Prostate gland (tissue), 2 donors: ENCODE data around the gene KLF15. TPM values are rescaled to one million over a fixed set of nuclear protein-coding genes. Genes with fewer than 3 reads are reported as not detected.

Experiments used
- DNase-seq: peaks from one replicate; pipeline ENCODE4 v3.0.0-alpha.2; 2019; ENCODE audit warnings: low spot score
- H3K27ac ChIP-seq, 2 donors: fragments of 200-600 bp; sonication (generic); 2 replicates each; pipeline ENCODE4 v1.5.1; 2017 to 2019
- H3K27me3 ChIP-seq: fragments of 200-600 bp; sonication (generic); replicated peaks from 2 replicates; pipeline ENCODE4 v1.5.1; 2019; ENCODE audit not compliant: insufficient read depth
- H3K36me3 ChIP-seq, 2 donors: fragments of 200-600 bp; sonication (generic); 1 replicate in 1 of 2; 2 replicates in 1 of 2; pipeline versions ENCODE4 v1.5.1 to v1.8.1; 2017 to 2019
- H3K4me1 ChIP-seq: fragments of 200-600 bp; sonication (generic); replicated peaks from 2 replicates; pipeline ENCODE4 v1.5.1; 2019
- H3K4me3 ChIP-seq, 2 donors: fragments of 200-600 bp; sonication (generic); 2 replicates each; pipeline ENCODE4 v1.5.1; 2017 to 2019
- H3K9me3 ChIP-seq: fragments of 200-600 bp; sonication (generic); 2 replicates; pipeline ENCODE4 v1.5.1; 2017
- CTCF ChIP-seq, 4 experiments: fragments of 200-600 bp in 2 of 4; fragments of 450-650 bp in 2 of 4; sonication (generic) in 2 of 4; IDR thresholded peaks; 1 replicate in 3 of 4; 2 replicates in 1 of 4; pipeline ENCODE4 v1.5.1; 2016 to 2019; ENCODE audit warnings: antibody characterized with exemption in 4 of 4, mild to moderate bottlenecking in 2 of 4, moderate library complexity in 2 of 4
- POLR2A ChIP-seq: fragments of 450-650 bp; IDR thresholded peaks from one replicate; pipeline ENCODE4 v1.6.1; 2016; ENCODE audit warnings: antibody characterized with exemption, mild to moderate bottlenecking
- POLR2AphosphoS5 ChIP-seq: sonication (generic); formaldehyde crosslinking; IDR thresholded peaks from one replicate; pipeline ENCODE4 v1.6.1; 2017; ENCODE audit warnings: antibody characterized with exemption
- WGBS: methylation state at CpG from one replicate; pipeline ENCODE4 v1.1.5; 2018; 5-methylcytosine and 5-hydroxymethylcytosine counted together
- intact Hi-C: fragments of 100-400 bp; cut with DNase I; formaldehyde crosslinking; loops from one replicate; pipeline ENCODE4 v1.14.2; 2022
- total RNA-seq, 2 donors: library from RNA; depleted of rRNA; stranded (reverse); fragments of >200 nt; gene quantifications; one replicate each; pipeline ENCODE4 v1.1.0, GENCODE V29; 2016

KLF15 gene
- total RNA-seq, 2 donors from 2014 or later = 52.7 to 72.6 TPM

- TF ChIP-seq CTCF (IDR thresholded peaks at IDR 0.05) = no peak
- no peak for TF ChIP-seq POLR2AphosphoS5
- TF ChIP-seq POLR2A = no peak
- WGBS = 36% methylated on average over 43 of the region's 43 CpGs
- no peak within 1 kb of the TSS for H3K27ac ChIP-seq
- H3K4me1 ChIP-seq = no peaks in the 10 kb centered on the region
- no peaks in the 10 kb centered on the region for H3K27me3 ChIP-seq
- no peaks in the 10 kb centered on the region for H3K36me3 ChIP-seq
- no peak within 1 kb of the TSS for H3K4me3 ChIP-seq
- intact Hi-C loops = no loop called here
- H3K9me3 ChIP-seq = no peaks in the 10 kb centered on the region
- DNase-seq = no peak
Measured at GRCh38 chr3:126394179-126394976, 37.2 kb upstream of the KLF15 start, which contains the start of gene CFAP100. Gene CFAP100, plus strand, starts transcription at chr3:126394909. Its CDS starts 1,092 bp downstream, at chr3:126396001.

GRCh38 chr3:126393563-126393962 is 36.4 kb upstream of the KLF15 start:
- intact Hi-C loops = no loop called here
- Histone ChIP-seq H3K27me3 (no peaks in the 10 kb centered on the region), H3K27ac (no peak overlapping the region), H3K9me3 (no peaks in the 10 kb centered on the region), H3K36me3 (no peaks in the 10 kb centered on the region), H3K4me1 (no peaks in the 10 kb centered on the region), H3K4me3 (no peak overlapping the region)
- DNase-seq = no peak
- no peak for TF ChIP-seq POLR2A
- TF ChIP-seq POLR2AphosphoS5 = no peak
- no peak for TF ChIP-seq CTCF (IDR thresholded peaks at IDR 0.05)
- WGBS = 92% methylated on average over 4 of the region's 4 CpGs

DNA sequence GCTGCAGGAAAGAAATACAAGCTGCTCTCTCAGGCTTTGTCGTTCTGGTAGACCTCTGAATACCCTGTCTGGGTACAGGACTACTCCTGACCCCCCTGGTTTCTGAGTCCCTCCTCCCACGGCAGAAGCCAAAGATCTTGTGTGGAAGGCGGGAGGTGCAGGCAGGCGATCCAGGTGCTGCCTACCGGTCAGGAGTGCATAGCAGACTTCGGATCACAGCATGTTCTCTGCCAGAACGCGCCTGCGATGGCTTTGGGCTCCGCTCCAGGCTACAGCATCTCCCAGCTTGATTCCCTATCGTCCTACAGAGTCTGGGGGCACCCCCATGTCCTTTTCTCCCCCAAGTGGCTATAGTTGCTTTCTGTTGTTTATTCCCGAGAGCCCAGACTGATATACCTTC is 35.0 kb upstream of the KLF15 start:
- Histone ChIP-seq H3K4me1 (no peaks in the 10 kb centered on the region), H3K27me3 (no peaks in the 10 kb centered on the region), H3K9me3 (no peaks in the 10 kb centered on the region), H3K4me3 (no peak overlapping the region), H3K36me3 (no peaks in the 10 kb centered on the region), H3K27ac (no peak overlapping the region)
- TF ChIP-seq CTCF (IDR thresholded peaks at IDR 0.05) (no peak), POLR2AphosphoS5 (no peak), POLR2A (no peak)
- intact Hi-C loops = no loop called here
- 60% methylated on average over 12 of the region's 12 CpGs for WGBS
- no peak for DNase-seq

GRCh38 chr3:126391631-126392030 is 34.4 kb upstream of the KLF15 start:
- Histone ChIP-seq H3K4me1 (no peaks in the 10 kb centered on the region), H3K27me3 (no peaks in the 10 kb centered on the region), H3K4me3 (no peak overlapping the region), H3K27ac (no peak overlapping the region), H3K9me3 (no peaks in the 10 kb centered on the region), H3K36me3 (no peaks in the 10 kb centered on the region)
- 39% methylated on average over 1 of the region's 1 CpG for WGBS
- TF ChIP-seq POLR2A (no peak), CTCF (IDR thresholded peaks at IDR 0.05) (no peak), POLR2AphosphoS5 (no peak)
- intact Hi-C loops = no loop called here
- DNase-seq = no peak

DNA sequence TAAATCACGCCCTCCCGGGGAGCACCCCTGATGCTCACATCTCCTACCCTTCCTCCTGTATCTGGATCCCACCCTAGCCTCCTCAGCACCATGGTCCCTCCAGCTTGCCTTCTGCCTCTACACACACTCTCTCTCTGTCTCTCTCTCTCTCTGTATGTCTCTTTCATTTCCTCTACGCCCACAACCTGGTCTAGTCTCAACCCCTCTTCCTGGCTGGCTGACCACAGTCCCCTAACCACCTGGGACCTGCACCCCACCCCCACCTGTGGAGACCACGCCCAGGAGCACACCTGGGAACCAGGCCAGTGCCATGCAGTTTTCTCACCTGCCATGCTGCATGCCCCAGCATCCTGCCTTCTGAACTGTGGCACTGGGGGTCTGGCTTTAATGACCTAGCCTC is 33.5 kb upstream of the KLF15 start:
- intact Hi-C loops = no loop called here
- DNase-seq = no peak
- Histone ChIP-seq H3K4me1 (no peaks in the 10 kb centered on the region), H3K4me3 (no peak overlapping the region), H3K36me3 (no peaks in the 10 kb centered on the region), H3K27me3 (no peaks in the 10 kb centered on the region), H3K9me3 (no peaks in the 10 kb centered on the region), H3K27ac (no peak overlapping the region)
- WGBS = 86% methylated on average over 4 of the region's 4 CpGs
- no peak for TF ChIP-seq POLR2A
- TF ChIP-seq CTCF (IDR thresholded peaks at IDR 0.05) = no peak
- TF ChIP-seq POLR2AphosphoS5 = no peak
